ENCODE data around the gene IGSF9B.

DNA sequence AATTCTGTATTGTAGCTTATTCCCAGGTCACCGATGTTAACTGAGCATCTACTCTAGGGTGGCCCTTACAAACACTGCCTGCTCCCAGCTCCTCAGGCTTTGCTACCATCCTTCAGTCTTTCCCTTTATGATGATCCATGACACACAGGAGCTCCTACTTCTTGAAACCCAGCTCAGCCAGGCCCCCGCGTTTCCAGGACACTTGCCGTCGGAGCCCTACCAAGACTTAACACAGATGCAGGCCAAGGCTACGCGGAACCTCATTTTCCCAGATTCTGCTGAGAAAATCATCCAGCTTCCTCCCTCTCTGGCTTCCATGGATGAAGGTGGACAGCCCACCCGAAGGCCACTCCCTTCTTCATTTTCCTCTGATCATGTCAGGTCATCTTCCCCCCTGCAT, 18.6 kb downstream of the IGSF9B start:
- TF ChIP-seq, protein P1, sequence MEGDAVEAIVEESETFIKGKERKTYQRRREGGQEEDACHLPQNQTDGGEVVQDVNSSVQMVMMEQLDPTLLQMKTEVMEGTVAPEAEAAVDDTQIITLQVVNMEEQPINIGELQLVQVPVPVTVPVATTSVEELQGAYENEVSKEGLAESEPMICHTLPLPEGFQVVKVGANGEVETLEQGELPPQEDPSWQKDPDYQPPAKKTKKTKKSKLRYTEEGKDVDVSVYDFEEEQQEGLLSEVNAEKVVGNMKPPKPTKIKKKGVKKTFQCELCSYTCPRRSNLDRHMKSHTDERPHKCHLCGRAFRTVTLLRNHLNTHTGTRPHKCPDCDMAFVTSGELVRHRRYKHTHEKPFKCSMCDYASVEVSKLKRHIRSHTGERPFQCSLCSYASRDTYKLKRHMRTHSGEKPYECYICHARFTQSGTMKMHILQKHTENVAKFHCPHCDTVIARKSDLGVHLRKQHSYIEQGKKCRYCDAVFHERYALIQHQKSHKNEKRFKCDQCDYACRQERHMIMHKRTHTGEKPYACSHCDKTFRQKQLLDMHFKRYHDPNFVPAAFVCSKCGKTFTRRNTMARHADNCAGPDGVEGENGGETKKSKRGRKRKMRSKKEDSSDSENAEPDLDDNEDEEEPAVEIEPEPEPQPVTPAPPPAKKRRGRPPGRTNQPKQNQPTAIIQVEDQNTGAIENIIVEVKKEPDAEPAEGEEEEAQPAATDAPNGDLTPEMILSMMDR (IDR thresholded peaks at IDR 0.05; ENCODE audit: poor library complexity) = no peak
- no peak for TF ChIP-seq EZH2 (IDR thresholded peaks at IDR 0.05; ENCODE audit: borderline replicate concordance)
